HPDE6-E6E7 (cell line): ENCODE data around the gene COL25A1.
A peak's percentile ranks its signal among the peaks of the same experiment; 100 is the strongest.
"Not testable (repeated sequence)": the region's sequence is repeated elsewhere in the genome, so short reads cannot be mapped to it uniquely, and the experiment has no call there.

ENCODE experiments used
- DNase-seq: peaks from one replicate; pipeline ENCODE4 v3.0.0; 2011; ENCODE audit warnings: missing footprints; ENCODE audit errors: extremely low spot score

Gene COL25A1

DNA sequence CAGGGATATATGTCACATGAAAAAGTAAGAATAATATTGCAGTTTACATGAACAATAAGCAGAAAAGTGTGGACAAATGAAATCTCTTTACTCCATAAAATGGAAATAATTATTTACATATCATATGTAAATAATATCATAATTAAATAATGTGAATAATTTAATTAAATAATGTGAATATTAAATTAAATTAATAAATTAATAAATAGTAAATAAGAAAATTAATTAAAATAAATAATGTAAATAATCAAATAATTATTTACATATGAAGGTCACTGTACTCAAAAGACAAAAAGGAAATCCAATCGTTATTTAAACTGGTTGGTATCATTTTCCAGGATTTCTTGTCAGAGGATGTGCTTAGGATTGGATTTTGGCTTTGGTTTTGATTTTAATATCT is 338.5 kb downstream of the COL25A1 start:
- no peak for DNase-seq

GRCh38 chr4:108959491-108959890 is 343.0 kb downstream of the COL25A1 start:
- DNase-seq: no peak

- no peak for DNase-seq
Measured at GRCh38 chr4:108954880-108955279, 347.6 kb downstream of the COL25A1 start.

DNA sequence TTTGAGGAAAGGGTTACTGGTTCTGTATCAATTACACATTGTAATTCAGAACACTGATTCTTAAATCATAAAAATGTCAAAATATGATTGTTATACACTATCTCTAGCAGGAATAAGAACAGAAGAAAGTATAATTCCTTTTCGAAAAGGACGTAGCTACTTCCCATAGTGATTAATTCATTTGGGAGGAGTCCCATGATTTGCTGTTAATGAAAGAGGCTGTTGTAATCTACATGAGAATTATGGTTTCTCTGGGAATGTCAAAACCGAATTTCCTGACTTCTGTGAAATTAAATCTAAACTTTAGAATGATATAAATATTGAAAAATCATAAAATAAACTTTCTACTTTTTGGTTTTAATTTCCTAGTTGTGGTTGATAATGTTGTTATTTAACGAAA is 348.5 kb downstream of the COL25A1 start:
- no peak for DNase-seq

DNA sequence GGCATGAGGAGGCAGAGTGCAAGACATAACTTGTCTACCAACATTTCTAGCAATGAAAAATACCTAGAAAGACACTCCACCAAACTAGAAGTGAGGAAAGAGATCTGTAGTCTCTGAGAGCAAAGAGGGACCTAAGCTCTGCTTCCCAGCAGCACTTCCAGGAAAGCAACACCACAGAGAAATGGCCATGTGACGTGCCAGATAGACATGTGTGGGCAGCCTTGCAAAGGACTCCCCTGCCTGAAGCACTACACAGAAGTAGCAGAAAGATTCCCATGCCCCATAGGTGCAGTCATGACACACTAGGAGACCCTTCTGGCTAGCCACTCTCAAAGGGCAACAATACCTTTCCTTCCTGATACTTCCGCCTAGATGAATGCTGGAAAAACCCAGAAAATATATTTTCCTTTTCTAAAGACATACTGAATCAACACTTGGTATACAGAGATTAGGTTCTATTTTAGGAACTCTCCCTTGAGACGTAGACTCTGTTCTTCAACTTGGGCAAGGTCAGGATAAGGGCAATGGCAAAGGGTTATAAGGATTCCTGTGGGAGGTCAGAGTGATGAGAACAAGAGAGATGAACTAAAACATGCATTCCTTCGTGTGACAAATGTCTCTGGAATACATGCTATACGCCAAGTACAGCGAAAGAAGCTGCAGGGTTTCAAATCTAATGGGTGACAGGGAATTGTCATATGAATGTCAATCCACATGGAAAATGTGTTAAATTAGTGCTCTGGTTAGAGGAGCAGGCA is 352.1 kb downstream of the COL25A1 start:
- no peak for DNase-seq

GRCh38 chr4:108947526-108947925 is 354.9 kb downstream of the COL25A1 start:
- DNase-seq: no peak

DNA sequence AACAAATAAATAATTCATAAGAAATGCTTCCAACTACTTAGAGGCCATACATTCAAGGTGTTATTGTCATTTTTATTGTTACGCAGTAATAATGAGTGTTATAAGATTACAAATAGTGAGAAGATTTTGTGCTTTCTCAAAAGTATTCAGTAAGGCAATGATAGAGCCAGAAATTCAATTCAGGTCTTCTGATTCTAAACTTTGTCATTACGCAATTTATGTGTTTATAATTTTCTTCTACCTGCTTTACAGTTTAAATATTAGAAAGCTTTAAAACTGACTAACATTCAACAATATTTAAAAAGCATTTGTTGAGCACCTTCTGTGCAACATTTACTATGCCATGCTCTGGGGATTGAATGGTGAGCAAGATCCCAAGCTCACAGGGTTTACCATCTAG is 356.2 kb downstream of the COL25A1 start:
- no peak for DNase-seq

- DNase-seq: no peak
Measured at GRCh38 chr4:108943976-108944591, 358.4 kb downstream of the COL25A1 start.

DNA sequence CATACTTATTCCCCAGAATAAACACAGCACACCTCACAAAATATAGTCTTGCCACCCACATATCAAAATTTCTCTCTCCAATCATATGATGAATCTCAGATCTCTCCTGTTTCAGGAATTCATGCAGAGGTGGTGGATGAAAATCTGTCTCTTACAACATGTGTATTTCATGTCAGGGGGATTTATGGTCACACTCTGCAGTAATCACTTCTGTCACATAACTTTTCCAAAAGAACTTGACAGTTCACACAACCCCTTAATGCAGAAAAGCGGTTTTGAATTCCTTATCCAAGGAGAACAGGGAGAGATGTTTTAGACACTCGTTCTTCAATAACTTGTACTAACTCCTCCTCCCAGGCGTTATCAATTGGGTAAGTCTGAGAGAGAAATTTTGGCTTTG is 359.1 kb downstream of the COL25A1 start:
- no peak for DNase-seq

- DNase-seq: no peak
Measured at GRCh38 chr4:108941904-108942430, 360.5 kb downstream of the COL25A1 start.

GRCh38 chr4:108940634-108941033 is 361.8 kb downstream of the COL25A1 start:
- DNase-seq: no peak

DNA sequence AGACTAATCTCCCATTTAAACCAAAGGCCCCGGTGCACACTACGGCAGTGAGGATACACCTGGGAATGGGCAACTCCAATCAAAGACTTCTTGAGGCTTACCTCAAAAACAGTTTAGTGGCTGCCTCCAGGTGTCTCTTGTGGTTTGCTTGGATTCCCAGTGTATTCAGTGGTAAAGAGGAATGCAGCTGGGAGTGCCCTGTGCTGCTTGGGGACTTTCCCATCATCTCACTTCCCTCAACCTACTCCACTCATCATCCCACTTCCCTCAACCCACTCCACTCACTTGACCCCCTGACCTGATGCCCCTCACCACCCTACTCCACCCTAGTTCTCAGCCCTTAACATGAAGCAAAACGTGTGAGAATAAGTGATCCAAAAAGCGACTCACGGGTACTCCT is 362.3 kb downstream of the COL25A1 start:
- peak; percentile 37 for DNase-seq

DNA sequence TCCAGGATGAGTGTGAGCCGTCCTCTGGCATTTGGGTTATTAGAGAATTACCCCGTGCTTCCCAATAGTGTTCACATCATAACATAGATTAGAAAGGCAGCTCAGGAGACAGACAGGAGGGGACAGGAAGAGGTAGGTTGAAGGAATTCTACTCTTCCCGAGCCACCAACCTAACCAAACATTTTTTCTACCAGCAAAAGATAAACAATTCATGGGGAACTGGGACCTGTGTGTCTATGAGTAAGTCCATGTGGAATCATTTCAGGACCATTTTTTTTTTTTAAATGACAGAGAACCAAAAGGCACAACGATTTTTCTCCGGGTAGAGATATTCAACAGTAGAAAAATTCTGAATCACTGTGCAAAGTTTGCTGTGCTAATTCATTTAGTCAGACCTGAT is 365.4 kb downstream of the COL25A1 start:
- DNase-seq: no peak

DNA sequence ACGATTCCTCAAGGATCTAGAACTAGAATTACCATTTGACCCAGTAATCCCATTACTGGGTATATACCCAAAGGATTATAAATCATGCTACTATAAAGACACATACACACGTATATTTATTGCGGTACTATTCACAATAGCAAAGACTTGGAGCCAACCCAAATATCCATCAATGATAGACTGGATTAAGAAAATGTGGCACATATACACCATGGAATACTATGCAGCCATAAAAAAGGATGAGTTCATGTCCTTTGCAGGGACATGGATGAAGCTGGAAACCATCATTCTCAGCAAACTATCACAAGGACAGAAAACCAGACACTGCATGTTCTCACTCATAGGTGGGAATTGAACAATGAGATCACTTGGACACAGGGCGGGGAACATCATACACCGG is 368.5 kb downstream of the COL25A1 start:
- DNase-seq: not testable (repeated sequence)

DNA sequence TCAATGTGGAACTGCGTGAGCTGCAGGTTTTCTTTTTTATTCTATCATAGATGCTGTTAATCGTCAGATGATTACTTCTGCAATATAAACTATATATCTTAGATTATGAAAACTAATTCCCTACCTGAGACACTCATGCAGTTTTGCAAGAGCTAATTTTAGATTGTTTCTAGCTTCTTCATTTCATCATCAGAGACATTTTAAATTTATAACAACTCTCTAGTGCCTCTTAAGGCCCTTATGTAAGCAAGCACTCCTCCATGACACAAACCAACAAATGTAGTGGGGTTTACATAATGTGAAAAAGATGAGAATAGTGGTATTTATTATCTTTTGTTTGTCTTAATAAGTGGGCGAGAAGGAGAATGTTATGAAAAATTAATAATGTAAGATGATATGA is 369.4 kb downstream of the COL25A1 start:
- no peak for DNase-seq

- DNase-seq: no peak
Measured at GRCh38 chr4:108931926-108932325, 370.5 kb downstream of the COL25A1 start.

DNA sequence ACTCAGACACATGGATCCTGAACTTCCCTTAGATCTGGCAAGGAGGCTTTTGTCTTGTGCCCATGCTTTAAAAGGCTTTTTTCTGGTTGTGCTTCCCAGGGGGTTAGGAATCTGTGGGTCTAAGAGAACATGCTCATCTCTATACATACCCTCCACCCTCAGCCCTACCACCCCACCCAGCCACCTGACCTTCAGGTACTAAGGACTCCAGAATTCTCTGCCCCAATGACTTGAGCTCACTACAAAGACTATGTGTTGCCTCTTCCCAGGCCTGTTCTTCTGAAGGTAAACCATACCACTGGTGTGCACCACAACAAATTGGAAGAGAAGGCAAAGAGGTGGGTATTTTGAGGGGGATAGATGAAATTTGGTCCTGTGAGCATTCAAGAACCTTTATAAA is 372.3 kb downstream of the COL25A1 start:
- DNase-seq: no peak

DNA sequence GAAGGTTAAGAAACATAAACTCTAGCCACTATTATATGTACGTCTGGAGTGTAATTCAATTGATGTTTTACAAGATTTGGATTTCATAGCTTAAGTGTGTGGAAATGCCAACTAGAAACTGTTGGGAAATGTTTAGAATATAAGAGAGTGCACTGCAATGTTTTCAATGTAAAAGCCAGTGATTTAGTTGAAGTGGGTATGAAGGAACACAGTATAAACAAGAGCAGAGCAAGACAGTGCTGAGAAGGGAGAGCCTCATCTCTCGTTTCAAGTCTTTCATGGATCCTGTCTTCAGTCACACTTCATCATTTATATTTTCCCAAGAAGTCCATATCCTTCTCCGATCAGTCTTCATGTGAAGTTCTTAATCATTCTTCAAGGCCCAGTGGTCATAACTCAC is 375.7 kb downstream of the COL25A1 start:
- no peak for DNase-seq

GRCh38 chr4:108926061-108926460 is 376.4 kb downstream of the COL25A1 start:
- DNase-seq: no peak

DNA sequence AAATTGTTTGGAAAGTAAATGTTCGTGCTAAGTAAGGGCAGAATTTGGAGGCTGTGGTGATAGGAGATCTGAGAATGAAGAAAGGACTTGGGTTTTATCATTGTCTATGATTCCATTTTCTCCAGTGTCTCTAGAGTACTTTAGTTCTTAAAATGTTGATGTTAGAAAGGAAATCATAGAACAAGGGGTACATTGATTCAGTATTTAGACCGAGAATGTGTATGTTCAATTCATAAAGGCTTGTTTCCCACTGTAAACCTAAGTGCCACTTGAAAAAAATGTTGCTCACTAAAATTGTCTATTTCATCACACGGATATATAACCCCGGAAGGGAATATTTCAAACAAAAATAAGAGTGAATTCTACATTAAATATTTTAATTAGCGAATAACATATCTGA is 380.3 kb downstream of the COL25A1 start:
- no peak for DNase-seq

DNA sequence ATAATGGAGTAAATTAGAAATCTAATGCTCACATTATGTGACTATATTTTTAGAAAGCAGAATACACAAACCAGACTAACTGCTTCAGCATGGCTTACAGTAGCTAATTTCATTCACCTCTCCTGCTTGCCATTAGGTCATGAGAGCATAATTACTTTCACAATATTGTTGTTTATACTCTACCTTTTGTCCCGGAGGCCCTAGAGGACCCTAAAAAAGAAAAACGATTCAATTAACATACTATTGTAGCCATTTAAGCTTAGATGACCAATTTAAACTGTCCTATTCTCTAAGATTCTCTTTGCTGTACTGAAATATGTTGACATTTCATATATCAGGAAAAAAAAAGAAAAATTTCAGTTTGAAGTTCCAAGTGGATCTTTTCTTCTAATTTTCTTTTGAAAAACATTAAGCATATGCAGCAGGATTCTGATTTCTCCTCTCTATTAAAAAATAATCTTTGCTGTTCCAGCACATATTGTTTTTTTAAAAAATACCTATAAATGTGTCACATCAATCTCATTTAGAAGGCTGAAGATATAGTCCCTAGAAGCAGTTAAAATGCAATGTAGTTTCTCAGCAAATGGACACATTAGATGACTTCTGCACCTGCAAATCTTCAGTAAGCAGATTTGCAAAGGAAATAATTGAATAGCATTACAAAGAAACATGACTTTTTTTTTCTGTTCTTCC is 381.9 kb downstream of the COL25A1 start:
- DNase-seq: no peak

- no peak for DNase-seq
Measured at GRCh38 chr4:108919226-108919893, 383.1 kb downstream of the COL25A1 start.
